HG02884 (cell line): ENCODE results near the gene CLCA1.
A peak's percentile ranks its signal among the peaks of the same experiment; 100 is the strongest.

Experiments
- ATAC-seq: cut with Tn5 transposase; IDR thresholded peaks from one replicate; pipeline ENCODE4 v1.9.1; 2021; ENCODE audit warnings: mild to moderate bottlenecking, moderate library complexity; ENCODE audit not compliant: unreplicated experiment

Gene CLCA1

DNA sequence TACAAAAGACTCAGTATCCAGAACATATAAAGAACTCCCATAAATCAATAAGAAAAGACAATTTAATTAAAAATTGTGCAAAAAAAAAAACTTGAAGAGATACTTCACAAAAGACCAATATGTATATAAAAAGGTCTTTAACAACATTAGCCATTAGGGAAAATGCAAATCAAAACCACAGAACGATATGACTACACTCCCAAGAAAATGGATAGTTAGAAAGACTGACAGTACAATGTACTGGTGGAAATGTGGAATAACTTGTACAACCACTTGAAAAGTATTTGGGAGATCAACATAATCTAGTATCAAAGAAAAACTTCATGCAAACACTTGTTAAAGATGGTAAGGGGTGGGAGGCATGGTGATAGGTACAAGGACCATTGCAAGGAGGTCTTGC is 3.9 kb upstream of the CLCA1 start:
- no peak for ATAC-seq

GRCh38 chr1:86466109-86466844 is 2.5 kb upstream of the CLCA1 start:
- no peak for ATAC-seq

- ATAC-seq = no peak
Observed at GRCh38 chr1:86466986-86467385, 1.7 kb upstream of the CLCA1 start.

GRCh38 chr1:86470859-86471258 is 2.1 kb downstream of the CLCA1 start:
- ATAC-seq = peak; percentile 67

DNA sequence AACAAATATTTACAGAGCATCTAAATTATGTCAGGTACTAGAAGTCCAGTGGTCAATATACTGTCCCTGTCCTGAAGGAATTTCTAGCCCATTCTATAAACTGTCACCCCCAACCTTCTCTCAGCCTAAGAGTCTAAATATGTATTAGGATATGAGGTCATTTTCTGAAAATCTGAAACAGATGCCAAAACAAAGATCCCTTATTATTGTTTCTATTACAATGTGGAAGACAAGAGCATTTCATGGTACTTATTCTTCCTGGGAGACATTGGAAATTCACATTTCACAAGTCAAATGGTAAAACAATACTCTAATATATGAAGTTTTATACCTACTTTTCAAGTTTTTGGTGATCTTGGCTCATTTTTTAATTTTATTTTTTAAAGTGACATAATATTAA is 2.6 kb downstream of the CLCA1 start:
- ATAC-seq = no peak

- no peak for ATAC-seq
Observed at GRCh38 chr1:86472152-86472551, 3.4 kb downstream of the CLCA1 start.

GRCh38 chr1:86472767-86473166 is 4.0 kb downstream of the CLCA1 start:
- peak; percentile 42 for ATAC-seq

- no peak for ATAC-seq
Observed at GRCh38 chr1:86477256-86477655, 8.5 kb downstream of the CLCA1 start.

- no peak for ATAC-seq
Observed at GRCh38 chr1:86477682-86478081, 9.0 kb downstream of the CLCA1 start.

GRCh38 chr1:86478416-86479156 is 9.9 kb downstream of the CLCA1 start:
- no peak for ATAC-seq

DNA sequence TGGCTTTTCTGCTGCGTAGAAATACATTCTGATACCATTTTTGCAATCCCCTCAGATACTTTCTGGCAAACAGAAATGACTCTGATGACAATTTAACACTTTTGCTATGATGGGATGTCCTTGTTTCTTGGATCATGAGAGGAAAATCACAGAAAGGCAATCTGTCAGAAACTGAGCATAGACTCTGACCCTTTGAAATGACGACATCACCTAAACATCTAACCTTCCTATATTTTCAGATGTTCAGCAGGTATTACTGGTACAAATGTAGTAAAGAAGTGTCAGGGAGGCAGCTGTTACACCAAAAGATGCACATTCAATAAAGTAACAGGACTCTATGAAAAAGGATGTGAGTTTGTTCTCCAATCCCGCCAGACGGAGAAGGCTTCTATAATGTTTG is 13.2 kb downstream of the CLCA1 start:
- no peak for ATAC-seq

- ATAC-seq = no peak
Observed at GRCh38 chr1:86487131-86487810, 18.5 kb downstream of the CLCA1 start.

DNA sequence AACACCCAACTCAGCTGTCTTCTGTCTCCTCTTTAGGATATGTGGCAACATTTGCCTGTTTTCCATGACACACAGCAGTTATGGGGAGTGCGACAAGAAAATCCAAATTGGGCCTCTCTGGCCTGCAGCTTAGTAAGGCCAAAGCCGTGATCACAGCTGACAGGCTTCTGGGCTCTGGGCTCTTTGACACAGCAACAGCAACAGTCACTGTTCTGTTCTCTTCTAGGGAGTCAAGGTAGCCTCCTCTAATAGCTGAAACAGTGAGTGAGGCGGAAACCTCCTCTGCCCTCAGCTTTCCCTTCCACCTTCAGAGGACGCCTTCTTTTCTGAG is 19.0 kb downstream of the CLCA1 start:
- ATAC-seq = no peak

DNA sequence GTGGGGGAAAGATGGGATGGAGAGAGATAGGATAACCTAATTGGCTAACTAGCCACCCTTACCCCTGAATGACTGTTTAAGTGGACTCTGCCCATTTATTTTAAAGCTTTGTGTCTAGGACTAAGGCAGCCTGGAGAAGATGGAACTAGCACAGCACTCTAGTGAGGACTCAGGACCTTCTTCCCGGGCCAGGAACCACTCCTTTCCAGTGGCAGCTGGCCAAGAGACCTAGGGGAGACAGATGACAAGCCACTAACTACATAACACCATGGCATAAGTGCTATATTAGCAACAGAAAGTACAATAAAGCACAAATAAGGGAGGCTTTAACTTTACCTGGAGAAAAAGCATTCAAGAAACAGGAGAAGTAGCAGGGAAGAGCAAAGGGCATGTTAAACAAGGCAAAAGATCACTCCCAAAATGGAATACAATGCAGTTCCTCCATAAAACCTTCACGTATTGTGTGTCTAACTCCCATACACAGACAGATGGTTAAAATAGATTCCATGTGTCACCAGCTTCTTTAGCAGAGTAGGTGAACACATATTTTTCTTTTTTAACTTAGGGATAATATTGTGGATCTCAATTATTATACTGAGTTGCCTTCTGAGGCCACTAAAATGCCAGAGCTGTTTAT is 20.6 kb downstream of the CLCA1 start:
- ATAC-seq = no peak

DNA sequence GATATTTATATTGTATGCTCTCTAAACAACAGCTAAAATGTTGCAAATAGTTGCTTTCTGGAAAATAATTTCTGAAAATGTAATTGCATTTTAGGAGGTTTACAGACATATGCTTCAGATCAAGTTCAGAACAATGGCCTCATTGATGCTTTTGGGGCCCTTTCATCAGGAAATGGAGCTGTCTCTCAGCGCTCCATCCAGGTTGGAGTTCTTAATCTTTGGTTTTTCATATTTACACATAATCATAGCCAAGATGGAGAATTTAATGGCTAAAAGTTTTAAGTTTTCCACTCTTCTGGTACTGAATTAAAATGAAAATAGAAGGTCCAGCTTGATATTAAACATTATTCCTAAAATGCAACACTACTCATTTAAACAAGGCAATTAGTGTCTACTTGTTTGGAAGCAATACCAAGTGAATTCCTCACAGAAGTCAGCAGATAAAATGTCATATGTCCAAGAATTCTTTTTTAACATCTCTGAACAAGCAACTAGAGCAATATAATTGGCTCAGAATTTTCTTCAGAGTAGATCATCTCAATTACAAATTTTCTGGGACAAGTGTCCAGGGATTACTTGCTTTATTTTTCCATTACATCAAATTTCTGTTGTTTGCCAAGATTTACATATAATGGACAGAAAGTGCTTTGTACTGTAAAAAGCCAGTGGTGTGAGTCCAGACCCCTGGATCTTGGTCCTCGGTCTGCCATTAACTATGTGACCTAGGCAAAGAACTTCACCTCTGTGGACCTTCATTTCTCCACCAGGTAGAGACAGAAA is 22.6 kb downstream of the CLCA1 start:
- ATAC-seq = no peak

DNA sequence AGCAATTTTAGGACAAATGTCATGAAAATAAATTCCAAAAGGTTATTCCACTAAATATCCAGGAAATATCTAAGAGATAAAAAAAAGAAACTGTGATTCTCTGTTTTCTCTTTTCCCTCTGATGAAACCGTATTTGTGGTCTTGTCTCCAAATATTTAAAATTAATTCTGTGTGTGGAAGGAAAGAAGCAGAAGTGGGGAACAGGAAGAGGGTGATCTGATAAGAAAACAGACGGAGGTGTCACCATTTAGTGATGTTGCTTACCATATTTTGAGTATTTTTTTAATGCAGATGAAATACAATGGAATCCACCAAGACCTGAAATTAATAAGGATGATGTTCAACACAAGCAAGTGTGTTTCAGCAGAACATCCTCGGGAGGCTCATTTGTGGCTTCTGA is 29.6 kb downstream of the CLCA1 start:
- no peak for ATAC-seq

GRCh38 chr1:86499987-86500593 is 31.4 kb downstream of the CLCA1 start:
- no peak for ATAC-seq

DNA sequence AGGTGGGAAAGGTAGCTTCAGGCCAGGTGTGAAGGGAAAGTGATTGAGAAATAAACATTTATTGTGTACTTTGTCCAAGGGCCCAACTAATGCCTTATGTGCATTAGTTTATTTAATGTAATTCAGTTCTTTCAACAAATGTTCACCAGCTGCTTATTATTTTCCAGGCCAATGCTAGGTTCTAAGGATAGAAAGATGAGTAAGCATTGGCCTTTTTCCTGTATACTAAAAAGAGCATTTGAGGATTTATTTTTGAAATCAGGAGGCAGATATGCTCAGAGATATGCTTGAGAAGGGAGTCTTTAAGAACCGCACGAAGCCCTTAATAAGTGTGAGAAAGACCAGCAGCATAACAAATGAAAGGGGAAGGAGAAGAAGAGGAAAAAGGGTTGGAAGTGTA is 32.0 kb downstream of the CLCA1 start:
- no peak for ATAC-seq

DNA sequence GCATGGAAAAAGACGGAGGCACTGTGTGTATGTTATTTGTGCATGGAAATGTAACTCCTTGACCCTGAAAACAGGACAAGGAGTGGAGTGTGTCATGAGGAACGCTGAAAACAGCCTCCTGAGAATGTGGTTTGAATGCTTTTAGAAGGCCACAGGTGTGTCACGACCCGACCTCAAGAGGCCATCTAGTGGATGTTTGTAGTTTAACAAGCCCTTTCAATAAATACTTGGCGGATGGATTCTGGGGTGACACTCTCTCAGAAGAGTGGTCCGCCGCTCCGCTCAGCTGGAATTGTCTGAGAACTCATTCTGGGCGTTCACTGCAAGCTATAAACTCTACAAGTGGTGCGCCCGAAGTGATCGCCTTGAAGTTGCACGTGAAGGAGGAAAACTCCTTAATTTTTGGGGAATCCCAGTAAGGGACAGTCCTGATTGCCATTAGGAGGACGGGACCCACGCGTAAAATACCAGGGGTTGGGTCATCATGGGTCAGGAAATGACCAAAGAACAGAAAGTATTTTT is 33.5 kb downstream of the CLCA1 start:
- peak; percentile 69 for ATAC-seq

DNA sequence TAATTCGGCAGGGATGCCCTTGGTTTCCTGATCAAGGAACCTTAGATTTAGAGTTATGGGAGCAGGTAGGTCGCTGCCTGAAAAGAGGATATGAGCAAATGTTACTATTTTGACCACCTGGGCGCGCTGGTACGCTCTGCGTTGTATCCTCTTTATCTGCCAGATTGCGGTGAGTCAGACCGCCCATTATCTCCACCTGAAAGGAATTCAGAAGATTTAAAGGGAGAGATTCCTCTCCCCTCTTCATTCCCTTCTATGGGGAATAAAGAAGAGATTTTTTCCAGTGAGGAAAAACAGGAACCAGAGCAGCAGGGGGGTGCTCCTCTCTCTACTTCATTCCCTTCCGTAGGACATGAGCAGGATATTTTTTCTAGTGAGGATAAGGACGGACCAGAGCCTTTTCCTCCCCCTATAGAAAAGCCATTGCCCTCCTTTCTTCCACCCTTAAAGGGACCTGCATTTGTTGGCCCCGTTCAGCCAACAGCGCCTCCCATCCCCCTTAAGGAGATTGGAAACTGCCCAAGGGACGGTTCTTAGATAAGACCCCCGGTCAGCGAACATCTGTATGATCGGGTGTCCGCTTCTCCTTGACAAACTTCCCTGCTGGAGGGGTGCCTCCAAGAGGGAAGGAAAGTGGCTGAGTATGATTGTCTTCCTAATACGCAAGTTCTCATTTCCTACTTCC is 34.1 kb downstream of the CLCA1 start:
- ATAC-seq = no peak
